IPS-11a (cell line): Measurements from ENCODE around the gene GPR160.

Experiments used
- H3K4me3 ChIP-seq: one replicate; pipeline ENCODE4 v1.5.1; 2013; ENCODE audit warnings: low read depth, low read length, control low read depth

The GPR160 gene

GRCh38 chr3:170063691-170064090, 25.9 kb downstream of the GPR160 start:
- no peak overlapping the region for H3K4me3 ChIP-seq

GRCh38 chr3:170064108-170064507, 26.3 kb downstream of the GPR160 start:
- no peak overlapping the region for H3K4me3 ChIP-seq

- no peak overlapping the region for H3K4me3 ChIP-seq
These were observed 37.8 kb downstream of the GPR160 start for GRCh38 chr3:170075441-170076091.

GRCh38 chr3:170076715-170077238, 39.0 kb downstream of the GPR160 start:
- no peak overlapping the region for H3K4me3 ChIP-seq

- H3K4me3 ChIP-seq, result no peak overlapping the region
These were observed 39.6 kb downstream of the GPR160 start for GRCh38 chr3:170077361-170077760.

GRCh38 chr3:170078620-170079281, 41.0 kb downstream of the GPR160 start:
- H3K4me3 ChIP-seq, result no peak overlapping the region

GRCh38 chr3:170079536-170080165, 41.9 kb downstream of the GPR160 start:
- H3K4me3 ChIP-seq, result no peak overlapping the region

- no peak overlapping the region for H3K4me3 ChIP-seq
These were observed 42.8 kb downstream of the GPR160 start for GRCh38 chr3:170080605-170081004.

- H3K4me3 ChIP-seq, result no peak overlapping the region
These were observed 43.4 kb downstream of the GPR160 start for GRCh38 chr3:170081079-170081741.

GRCh38 chr3:170083343-170083742, 45.5 kb downstream of the GPR160 start:
- H3K4me3 ChIP-seq, result no peak overlapping the region

- H3K4me3 ChIP-seq, result no peak overlapping the region
These were observed 47.6 kb downstream of the GPR160 start for GRCh38 chr3:170085396-170085795.

GRCh38 chr3:170089862-170090600, 52.2 kb downstream of the GPR160 start:
- no peak overlapping the region for H3K4me3 ChIP-seq

GRCh38 chr3:170090601-170090981, 52.8 kb downstream of the GPR160 start:
- H3K4me3 ChIP-seq, result no peak overlapping the region

GRCh38 chr3:170092907-170093306, 55.1 kb downstream of the GPR160 start:
- no peak overlapping the region for H3K4me3 ChIP-seq

GRCh38 chr3:170095771-170096170, 58.0 kb downstream of the GPR160 start:
- no peak overlapping the region for H3K4me3 ChIP-seq

GRCh38 chr3:170096342-170096741, 58.5 kb downstream of the GPR160 start:
- no peak overlapping the region for H3K4me3 ChIP-seq

GRCh38 chr3:170098753-170099152, 61.0 kb downstream of the GPR160 start:
- H3K4me3 ChIP-seq, result no peak overlapping the region

GRCh38 chr3:170100944-170101343, 63.1 kb downstream of the GPR160 start:
- no peak overlapping the region for H3K4me3 ChIP-seq

- no peak overlapping the region for H3K4me3 ChIP-seq
These were observed 64.6 kb downstream of the GPR160 start for GRCh38 chr3:170102431-170102830.

- no peak overlapping the region for H3K4me3 ChIP-seq
These were observed 70.1 kb downstream of the GPR160 start for GRCh38 chr3:170107941-170108340.

- no peak overlapping the region for H3K4me3 ChIP-seq
These were observed 71.2 kb downstream of the GPR160 start for GRCh38 chr3:170108955-170109354.
